ENCODE results near the gene GLE1. TPM values are rescaled to one million over a fixed set of nuclear protein-coding genes. Genes with fewer than 3 reads are reported as not detected.

Gene GLE1
- total and polyA plus RNA-seq, 7 donors = 17.6 to 29.4 (median 20.8) TPM

GRCh38 chr9:128457207-128457606 lies 47.3 kb upstream of the GLE1 start:
- Histone ChIP-seq H3K9me3 (no peaks in the 10 kb centered on the region), H3K27me3 (no peaks in the 10 kb centered on the region), H3K4me3 (peak overlapping the region; percentile 68 to 95 (median 84)), H3K36me3 (peaks cover 8 to 30% (median 14%) of the 10 kb centered on the region in 4 donors), H3K4me1 (peaks cover 0 to 14% (median 9%) of the 10 kb centered on the region in 4 donors), H3K27ac (peak overlapping the region in 3 of 4 donors; percentile 88 to 96 (median 94))
- 53 to 71% methylated on average over 14 of the region's 14 CpGs for WGBS, 2 donors
- intact Hi-C loops (cut with DNase I) = loop anchor here (2.0 to 5.0 kb wide), 2 partner anchors 18 to 45 kb away; partner anchors contain the start of gene GLE1
- TF ChIP-seq, protein P1, sequence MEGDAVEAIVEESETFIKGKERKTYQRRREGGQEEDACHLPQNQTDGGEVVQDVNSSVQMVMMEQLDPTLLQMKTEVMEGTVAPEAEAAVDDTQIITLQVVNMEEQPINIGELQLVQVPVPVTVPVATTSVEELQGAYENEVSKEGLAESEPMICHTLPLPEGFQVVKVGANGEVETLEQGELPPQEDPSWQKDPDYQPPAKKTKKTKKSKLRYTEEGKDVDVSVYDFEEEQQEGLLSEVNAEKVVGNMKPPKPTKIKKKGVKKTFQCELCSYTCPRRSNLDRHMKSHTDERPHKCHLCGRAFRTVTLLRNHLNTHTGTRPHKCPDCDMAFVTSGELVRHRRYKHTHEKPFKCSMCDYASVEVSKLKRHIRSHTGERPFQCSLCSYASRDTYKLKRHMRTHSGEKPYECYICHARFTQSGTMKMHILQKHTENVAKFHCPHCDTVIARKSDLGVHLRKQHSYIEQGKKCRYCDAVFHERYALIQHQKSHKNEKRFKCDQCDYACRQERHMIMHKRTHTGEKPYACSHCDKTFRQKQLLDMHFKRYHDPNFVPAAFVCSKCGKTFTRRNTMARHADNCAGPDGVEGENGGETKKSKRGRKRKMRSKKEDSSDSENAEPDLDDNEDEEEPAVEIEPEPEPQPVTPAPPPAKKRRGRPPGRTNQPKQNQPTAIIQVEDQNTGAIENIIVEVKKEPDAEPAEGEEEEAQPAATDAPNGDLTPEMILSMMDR (IDR thresholded peaks at IDR 0.05) = no peak
- TF ChIP-seq POLR2AphosphoS5 (IDR thresholded peaks at IDR 0.05) = no peak
- TF ChIP-seq EP300 (IDR thresholded peaks at IDR 0.05) = no peak
- TF ChIP-seq POLR2A (IDR thresholded peaks at IDR 0.05) = no peak
- DNase-seq = no peak

DNA sequence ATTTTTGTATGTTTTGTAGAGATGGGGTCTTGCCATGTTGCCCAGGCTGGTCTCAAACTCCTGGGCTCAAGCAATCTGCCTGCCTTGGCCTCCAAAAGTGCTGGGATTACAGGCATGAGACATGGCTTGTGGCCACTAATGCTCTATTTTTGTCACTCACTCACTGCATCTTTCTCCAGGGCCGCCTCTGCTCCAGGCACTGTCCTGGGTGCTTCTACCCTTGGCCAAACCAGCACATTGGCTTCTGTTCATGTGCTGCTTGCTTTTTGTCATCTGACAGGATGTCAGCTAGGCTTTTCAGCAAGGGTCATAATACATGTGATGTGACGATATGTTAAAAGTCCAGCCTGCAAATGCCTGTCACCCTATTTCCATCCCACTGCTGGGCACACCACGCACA lies 45.5 kb upstream of the GLE1 start:
- Histone ChIP-seq H3K27ac (no peak overlapping the region), H3K9me3 (no peaks in the 10 kb centered on the region), H3K27me3 (no peaks in the 10 kb centered on the region), H3K4me3 (no peak overlapping the region), H3K36me3 (peaks cover 8 to 48% (median 18%) of the 10 kb centered on the region in 4 donors), H3K4me1 (peaks cover 0 to 14% (median 9%) of the 10 kb centered on the region in 4 donors)
- intact Hi-C loops (cut with DNase I) = loop anchor here (5.0 kb wide), 1 partner anchor 43 kb away; the partner anchor contains the start of gene GLE1
- DNase-seq = no peak
- WGBS, 2 donors = 94 to 96% methylated on average over 3 of the region's 3 CpGs
- TF ChIP-seq, protein P1 (IDR thresholded peaks at IDR 0.05) = no peak
- TF ChIP-seq POLR2A (IDR thresholded peaks at IDR 0.05) (no peak), EP300 (IDR thresholded peaks at IDR 0.05) (no peak), POLR2AphosphoS5 (IDR thresholded peaks at IDR 0.05) (no peak)

- Histone ChIP-seq H3K9me3 (no peaks in the 10 kb centered on the region), H3K4me3 (no peak overlapping the region), H3K36me3 (peaks cover 0 to 52% (median 14%) of the 10 kb centered on the region in 4 donors), H3K4me1 (no peaks in the 10 kb centered on the region), H3K27ac (no peak overlapping the region), H3K27me3 (no peaks in the 10 kb centered on the region)
- no peak for DNase-seq
- intact Hi-C loops (cut with DNase I) = no loop called here
- 92 to 94% methylated on average over 7 of the region's 7 CpGs for WGBS, 2 donors
- TF ChIP-seq POLR2AphosphoS5 (IDR thresholded peaks at IDR 0.05) (no peak), POLR2A (IDR thresholded peaks at IDR 0.05) (no peak), EP300 (IDR thresholded peaks at IDR 0.05) (no peak)
- TF ChIP-seq, protein P1 (IDR thresholded peaks at IDR 0.05) = no peak
These were observed 35.4 kb upstream of the GLE1 start for GRCh38 chr9:128469070-128469469.

DNA sequence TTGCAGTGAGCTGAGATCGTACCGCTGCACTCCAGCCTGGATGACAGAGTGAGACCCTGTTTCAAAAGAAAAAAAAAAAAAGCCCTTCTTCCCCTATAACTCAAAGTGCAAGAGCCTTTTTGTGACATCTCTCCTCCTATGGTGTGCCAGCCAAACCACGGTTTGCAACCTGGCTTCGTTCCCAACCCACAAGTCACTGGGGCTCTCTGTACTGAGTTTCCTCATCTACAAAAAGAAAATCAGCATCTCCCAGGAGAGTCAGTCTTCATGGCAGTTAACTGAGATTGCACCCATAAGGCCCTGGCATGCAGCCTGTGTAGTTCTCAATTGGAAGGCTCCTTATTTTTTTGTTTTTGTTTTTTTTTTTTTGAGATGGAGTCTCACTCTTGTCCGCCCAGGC lies 34.0 kb upstream of the GLE1 start:
- intact Hi-C loops (cut with DNase I) = no loop called here

More for the DNA sequence above, 34.0 kb upstream of the GLE1 start:
- no peak for TF ChIP-seq POLR2AphosphoS5 (IDR thresholded peaks at IDR 0.05)
- TF ChIP-seq EP300 (IDR thresholded peaks at IDR 0.05) = no peak
- TF ChIP-seq POLR2A (IDR thresholded peaks at IDR 0.05) = no peak
- TF ChIP-seq, protein P1 (IDR thresholded peaks at IDR 0.05) = no peak
- Histone ChIP-seq H3K27me3 (no peaks in the 10 kb centered on the region), H3K36me3 (peaks cover 0 to 53% (median 14%) of the 10 kb centered on the region in 4 donors), H3K9me3 (no peaks in the 10 kb centered on the region), H3K4me1 (no peaks in the 10 kb centered on the region), H3K27ac (no peak overlapping the region), H3K4me3 (no peak overlapping the region)
- DNase-seq = no peak
- WGBS, 2 donors = 53 to 87% methylated on average over 5 of the region's 5 CpGs

Measured in sigmoid colon (tissue), 7 donors.